AG04449 (cell line): ENCODE measurements around the gene EFCAB14.

Experiments used
- CTCF ChIA-PET: fragments of 350-600 bp; formaldehyde crosslinking; extraction: SDS; loops from one replicate; lab custom pipeline; 2021; ENCODE audit warnings: antibody characterized with exemption; lab: Yijun Ruan, JAX
- POLR2A ChIA-PET: fragments of 400-600, 350-600 bp; formaldehyde crosslinking; extraction: SDS; loops from one replicate; lab custom pipeline; 2020; ENCODE audit warnings: antibody characterized with exemption, inconsistent platforms; lab: Yijun Ruan, JAX
- DNase-seq: peaks from one replicate; pipeline ENCODE4 v3.0.0-alpha.2; 2010; ENCODE audit warnings: low read depth, low spot score
- H3K4me3 ChIP-seq: 2 replicates; pipeline ENCODE4 v1.5.1; 2011; ENCODE audit warnings: low read depth, mild to moderate bottlenecking, control low read depth, low read length
- TF ChIP-seq, protein P1 (sequence below): IDR thresholded peaks from one replicate; pipeline ENCODE4 v1.5.1; 2011; ENCODE audit warnings: mild to moderate bottlenecking, moderate library complexity, low read length, control low read depth, inconsistent platforms; ENCODE audit not compliant: insufficient read depth; ENCODE audit errors: missing control alignments

EFCAB14 gene

DNA sequence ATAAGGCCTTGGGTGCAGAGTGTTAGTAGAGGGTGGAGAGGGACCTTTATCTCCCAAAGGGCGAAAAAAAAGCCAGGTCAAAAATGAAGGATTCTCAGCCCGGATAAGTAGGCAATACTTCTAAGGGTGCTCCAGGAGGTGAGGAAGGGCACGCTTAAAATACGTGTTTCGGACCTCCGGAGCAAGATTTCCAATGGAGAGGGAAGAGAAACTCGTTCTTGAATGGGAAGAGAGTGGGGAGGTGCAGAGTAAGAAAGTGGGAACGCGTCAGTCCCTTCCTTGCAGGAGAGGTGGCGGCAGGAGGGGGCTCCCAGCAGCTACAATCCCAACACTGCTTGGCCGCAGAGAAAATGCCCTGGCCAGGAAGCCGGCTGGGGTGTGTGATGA is 581 bp downstream of the EFCAB14 start:
- peak overlapping the region; percentile 91 for H3K4me3 ChIP-seq
- CTCF ChIA-PET = interaction anchor here (1.0 to 1.2 kb wide), 3 partner anchors 16 to 185 kb away, joined by 3 to 4 read pairs (median 3); no protein-coding TSS in a partner anchor
- no peak for DNase-seq
- POLR2A ChIA-PET = interaction anchor here (1.4 kb wide), 1 partner anchor 51 kb away, joined by 5 read pairs; the partner anchor contains the start of gene ATPAF1
- TF ChIP-seq, protein P1, sequence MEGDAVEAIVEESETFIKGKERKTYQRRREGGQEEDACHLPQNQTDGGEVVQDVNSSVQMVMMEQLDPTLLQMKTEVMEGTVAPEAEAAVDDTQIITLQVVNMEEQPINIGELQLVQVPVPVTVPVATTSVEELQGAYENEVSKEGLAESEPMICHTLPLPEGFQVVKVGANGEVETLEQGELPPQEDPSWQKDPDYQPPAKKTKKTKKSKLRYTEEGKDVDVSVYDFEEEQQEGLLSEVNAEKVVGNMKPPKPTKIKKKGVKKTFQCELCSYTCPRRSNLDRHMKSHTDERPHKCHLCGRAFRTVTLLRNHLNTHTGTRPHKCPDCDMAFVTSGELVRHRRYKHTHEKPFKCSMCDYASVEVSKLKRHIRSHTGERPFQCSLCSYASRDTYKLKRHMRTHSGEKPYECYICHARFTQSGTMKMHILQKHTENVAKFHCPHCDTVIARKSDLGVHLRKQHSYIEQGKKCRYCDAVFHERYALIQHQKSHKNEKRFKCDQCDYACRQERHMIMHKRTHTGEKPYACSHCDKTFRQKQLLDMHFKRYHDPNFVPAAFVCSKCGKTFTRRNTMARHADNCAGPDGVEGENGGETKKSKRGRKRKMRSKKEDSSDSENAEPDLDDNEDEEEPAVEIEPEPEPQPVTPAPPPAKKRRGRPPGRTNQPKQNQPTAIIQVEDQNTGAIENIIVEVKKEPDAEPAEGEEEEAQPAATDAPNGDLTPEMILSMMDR = no peak

DNA sequence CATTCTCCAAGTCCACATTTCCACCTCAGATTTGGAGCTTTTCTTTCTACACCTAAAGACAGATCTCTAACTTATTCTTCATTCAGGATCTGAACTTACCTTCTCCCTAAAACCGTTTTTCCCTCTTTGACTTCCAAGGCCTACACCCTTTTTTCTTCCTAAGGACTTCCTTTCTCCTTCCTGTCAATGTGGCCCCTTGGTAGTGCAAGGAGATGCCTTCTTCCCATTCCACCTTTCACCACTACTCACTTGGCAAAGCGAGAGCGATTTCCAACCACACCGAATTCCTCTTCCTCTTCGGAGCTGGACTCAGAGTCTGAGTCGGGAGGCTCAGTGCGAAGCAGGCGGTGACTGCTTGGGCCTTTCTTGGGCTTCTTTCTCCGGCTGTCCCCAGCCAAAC is 1.3 kb downstream of the EFCAB14 start:
- peak overlapping the region; percentile 91 for H3K4me3 ChIP-seq
- POLR2A ChIA-PET = no interaction called here
- TF ChIP-seq, protein P1 = no peak
- DNase-seq = no peak
- CTCF ChIA-PET = interaction anchor here (0.7 to 5.0 kb wide), 6 partner anchors 8 to 185 kb away, joined by 3 to 32 read pairs (median 3); no protein-coding TSS in a partner anchor

DNA sequence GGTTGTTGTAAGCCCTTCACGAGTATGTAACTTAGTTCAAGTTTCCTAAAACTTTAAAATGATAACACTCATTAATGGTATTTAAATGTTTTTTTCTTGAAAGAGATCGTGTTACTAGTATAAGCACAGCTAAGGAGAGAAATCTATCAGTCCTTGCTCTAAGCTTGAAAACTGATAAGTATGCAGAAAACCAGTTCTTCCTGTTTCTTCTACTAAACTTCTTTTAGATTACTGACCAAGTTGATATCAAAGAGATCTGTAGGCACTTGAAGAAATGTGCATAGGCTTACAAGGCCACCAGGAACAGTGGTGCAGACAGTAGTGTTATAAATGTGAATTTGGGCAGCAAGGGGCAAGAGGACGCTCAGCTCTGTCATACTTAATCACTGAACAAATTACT is 3.9 kb downstream of the EFCAB14 start:
- CTCF ChIA-PET = interaction anchor here (5.0 kb wide), 1 partner anchor 10 kb away, joined by 32 read pairs; no protein-coding TSS in a partner anchor
- POLR2A ChIA-PET = no interaction called here
- TF ChIP-seq, protein P1 = no peak
- no peak for DNase-seq
- no peak overlapping the region for H3K4me3 ChIP-seq

DNA sequence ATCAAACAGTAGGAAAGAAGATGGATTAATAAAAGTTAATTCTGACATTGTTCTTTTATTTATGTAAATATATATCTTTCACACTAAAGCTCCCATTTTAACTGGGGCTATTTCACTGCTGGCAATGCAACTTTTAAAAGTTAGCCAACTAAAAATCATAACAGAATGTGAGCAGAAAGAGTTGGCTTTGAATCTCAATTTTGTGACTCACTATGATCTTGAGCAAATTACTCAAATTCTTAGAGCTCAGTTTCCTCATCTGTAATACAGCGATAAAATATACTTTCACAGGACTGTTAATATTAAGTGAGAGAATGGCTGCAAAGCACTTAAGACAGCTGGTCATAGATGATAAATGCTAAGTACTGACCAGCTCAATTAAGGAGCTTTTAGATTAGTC is 10.8 kb downstream of the EFCAB14 start:
- ChIA-PET CTCF (interaction anchor here (1.2 to 4.0 kb wide), 2 partner anchors 17 to 261 kb away, joined by 4 to 29 read pairs; no protein-coding TSS in a partner anchor), POLR2A (no interaction called here)
- H3K4me3 ChIP-seq = no peak overlapping the region
- TF ChIP-seq, protein P1 = no peak
- no peak for DNase-seq

DNA sequence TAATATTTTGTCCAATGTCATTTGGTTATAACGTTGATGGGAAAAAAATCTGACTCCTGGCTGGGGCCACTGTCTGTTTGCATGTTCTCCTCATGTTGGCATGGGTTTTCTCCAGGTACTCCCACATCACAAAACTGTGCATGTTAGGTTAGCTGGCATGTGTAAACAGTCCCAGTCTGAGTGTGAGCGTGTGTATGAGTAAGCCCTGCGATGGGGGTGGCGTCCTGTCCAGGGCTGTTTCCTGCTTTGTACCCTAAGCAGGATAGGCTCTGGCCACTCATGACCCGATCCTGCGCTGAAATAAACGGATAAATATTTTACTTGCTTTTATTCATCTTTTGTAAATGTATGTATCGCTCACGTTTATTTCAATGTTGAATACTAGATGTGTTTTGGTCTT is 13.5 kb downstream of the EFCAB14 start:
- TF ChIP-seq, protein P1 = no peak
- CTCF ChIA-PET = no interaction called here
- no peak for DNase-seq
- POLR2A ChIA-PET = no interaction called here
- H3K4me3 ChIP-seq = no peak overlapping the region

DNA sequence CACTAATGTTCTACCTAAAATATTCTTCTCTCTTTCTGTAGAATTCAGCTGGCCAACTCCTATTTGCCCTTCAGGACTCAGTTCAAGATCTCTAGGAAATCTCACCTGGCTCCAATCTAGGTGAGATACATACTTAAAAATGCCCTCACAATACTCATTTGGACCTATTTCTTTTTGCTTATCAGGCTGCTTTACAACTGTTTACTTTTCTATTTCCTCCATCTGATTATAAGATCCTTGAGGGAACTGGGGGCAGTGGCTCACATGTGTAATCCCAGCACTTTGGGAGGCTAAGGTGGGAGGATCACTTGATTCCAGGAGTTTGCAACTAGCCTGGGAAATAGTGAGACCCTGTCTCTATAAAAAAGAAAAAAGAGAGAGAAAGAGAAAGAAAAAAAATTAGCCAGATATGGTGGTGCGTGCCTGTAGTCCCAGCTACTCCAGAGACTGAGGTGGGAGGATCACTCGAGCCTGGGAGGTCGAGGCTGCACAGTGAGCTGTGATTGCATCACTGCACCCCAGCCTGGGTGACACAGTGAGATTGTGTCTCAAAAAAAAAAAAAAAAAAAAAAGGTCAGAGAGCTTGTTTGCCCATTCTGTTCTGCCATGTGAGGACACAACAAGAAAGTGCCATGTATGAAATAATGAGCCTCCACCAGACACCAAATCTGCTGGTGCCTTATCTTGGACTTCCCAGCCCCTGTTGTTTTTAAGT is 14.8 kb downstream of the EFCAB14 start:
- TF ChIP-seq, protein P1 = no peak
- CTCF ChIA-PET = interaction anchor here (0.9 kb wide), 1 partner anchor 21 kb away, joined by 3 read pairs; no protein-coding TSS in a partner anchor
- no peak overlapping the region for H3K4me3 ChIP-seq
- POLR2A ChIA-PET = no interaction called here
- no peak for DNase-seq
